DMS114 treated with DMSO at 0.1 percent for 48 hours (cell line): ENCODE measurements around the gene SLC16A2.

Source experiments
- DNase-seq: peaks from one replicate; lab custom pipeline; 2025; ENCODE audit not compliant: unreplicated experiment; lab: John Stamatoyannopoulos, UW

The SLC16A2 gene

DNA sequence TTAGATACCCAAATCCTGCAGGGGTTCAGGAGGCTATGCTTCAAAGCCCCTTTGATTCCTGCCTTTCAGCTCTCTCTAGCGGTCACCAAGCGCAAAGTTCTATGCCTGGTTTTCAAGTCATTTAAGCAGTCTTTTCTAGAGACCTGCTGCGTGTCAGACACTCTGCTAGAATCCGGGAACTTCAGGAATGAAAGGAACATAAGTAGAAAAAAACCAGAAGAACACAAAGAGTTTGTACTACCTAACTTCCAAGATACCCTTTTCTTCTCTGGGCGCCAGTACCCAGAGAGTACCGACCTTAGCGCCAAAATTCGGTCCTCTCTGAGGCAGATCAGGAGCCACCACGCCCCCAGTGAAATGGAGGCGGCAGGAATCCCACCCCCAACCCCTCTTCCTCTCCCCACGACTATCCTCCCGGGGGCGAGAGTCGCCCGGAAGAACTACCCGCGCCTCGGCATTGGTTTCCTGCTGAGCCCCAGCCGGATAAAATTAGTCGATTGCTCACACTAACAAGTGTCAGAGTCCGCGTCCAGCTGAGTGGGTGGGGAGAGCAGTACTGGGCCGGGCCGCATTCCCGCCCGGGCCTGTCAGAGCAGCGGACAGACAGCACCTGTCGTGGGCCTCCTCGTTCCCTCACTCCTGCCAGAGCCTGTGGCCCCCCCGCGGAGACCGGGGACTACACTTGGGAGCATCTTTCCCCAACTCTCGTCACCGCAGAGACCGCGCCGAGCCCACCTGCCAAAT, 114.3 kb downstream of the SLC16A2 start:
- peak; percentile 51 for DNase-seq

DNA sequence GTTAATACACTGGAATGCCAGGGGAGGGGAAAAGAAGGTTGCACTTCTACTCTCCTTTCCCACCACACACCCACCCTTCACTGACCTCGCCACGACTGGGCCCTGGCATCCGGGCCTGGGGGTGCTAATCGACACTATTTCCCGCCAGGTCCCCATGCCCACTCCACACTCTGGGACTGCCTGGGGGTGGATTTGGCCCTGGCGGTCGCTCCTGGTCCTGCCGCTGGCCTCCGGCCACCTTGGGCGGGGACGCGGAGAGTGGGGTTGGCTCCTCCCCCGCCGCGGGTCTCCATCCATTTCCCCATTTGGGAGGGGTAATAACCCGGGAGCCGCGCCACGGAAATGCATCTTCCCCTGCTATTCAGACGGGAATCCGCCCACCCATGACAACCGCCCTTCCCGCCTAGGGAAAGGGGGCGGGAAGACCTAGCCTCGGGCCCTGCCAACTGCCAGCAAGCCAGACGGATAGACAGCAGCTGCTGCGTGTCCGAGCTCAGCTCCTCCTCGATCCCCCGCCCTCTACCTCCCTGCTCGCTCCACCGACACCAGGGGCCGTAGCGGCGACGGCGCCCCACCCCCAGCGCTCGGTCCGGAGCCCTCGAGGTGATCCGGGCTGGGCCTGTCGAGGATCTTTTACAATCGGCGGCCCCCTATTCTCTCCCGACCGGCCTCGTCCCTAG, 115.0 kb downstream of the SLC16A2 start:
- DNase-seq: peak; percentile 36

DNA sequence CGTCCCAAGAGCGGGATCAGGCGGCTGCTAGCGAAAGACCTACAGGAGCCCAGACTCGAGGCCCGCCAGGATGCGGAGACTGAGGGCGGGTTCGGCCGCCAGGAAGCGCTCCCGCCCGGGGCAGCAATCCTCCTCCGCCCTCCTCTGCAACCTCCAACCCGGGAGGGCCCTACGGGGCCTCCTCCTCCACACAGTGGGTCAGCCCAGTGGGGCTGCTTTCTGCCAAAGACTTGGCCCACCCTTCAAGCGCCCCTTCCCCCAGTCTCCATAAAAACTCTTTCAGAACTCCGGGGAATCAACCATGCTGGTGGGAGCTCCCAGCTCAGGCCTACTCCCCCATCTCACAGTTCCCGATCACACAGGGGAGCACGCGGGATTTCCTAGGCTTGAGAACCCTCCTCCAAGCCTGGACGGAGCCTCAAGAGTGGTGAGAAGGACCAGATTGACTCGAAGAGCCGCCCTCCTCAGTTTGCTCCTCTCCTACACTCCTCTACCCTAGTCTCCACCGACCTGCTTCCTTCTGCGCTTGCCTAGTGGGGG, 115.6 kb downstream of the SLC16A2 start:
- peak; percentile 1 for DNase-seq

- DNase-seq: no peak
Observed at GRCh38 chrX:74540635-74541249, 119.4 kb downstream of the SLC16A2 start.

DNA sequence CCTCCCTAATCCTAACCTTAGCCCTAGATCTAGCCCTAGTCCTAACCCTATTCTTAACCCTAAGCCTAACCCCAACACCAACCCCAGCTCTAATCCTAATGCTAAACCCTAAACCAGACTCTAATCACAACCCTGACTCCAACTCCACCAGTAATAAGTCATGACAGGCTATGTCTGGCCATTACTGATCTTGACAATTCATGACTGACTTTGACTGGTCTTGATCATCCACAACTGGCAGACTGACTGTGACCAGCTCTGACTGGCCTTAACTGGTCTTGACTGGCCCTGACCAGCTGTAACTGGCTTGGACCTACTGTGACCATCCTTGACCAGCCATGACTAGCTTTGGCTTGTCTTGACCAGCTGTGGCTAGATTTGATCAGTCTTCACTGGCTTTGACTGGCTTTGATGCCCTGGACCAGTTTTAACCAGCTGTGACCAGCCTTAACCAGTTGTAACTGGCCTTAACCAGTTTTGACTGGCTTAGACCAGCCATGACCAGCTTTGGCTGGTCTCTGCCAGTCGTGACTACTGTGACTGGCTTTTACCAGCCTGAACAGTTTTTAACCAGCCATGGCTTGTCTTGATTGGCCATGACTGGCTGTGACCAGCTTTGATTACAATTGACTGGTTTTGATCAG, 124.7 kb downstream of the SLC16A2 start:
- no peak for DNase-seq

DNA sequence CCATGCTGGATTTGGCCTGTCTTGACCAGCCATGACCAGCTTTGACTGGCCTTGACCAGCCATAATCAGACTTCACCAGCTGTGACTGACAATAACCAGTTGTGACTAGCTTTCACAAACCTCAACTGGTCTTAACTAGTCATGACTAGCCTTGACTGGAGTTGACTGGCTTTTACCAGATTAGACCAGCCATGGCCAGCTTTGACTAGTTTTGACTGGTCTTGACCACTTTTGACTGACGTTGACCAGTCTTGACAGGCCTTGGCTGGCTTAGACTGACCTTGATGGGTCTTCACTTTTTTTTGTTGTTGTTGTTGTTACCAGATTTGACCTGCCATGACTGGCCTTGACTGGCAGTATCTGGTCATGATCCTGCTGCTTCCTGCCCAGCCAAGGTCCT, 125.7 kb downstream of the SLC16A2 start:
- DNase-seq: no peak

- peak; percentile 57 for DNase-seq
Observed at GRCh38 chrX:74550295-74550802, 129.1 kb downstream of the SLC16A2 start.

- no peak for DNase-seq
Observed at GRCh38 chrX:74551934-74552333, 130.6 kb downstream of the SLC16A2 start.

DNA sequence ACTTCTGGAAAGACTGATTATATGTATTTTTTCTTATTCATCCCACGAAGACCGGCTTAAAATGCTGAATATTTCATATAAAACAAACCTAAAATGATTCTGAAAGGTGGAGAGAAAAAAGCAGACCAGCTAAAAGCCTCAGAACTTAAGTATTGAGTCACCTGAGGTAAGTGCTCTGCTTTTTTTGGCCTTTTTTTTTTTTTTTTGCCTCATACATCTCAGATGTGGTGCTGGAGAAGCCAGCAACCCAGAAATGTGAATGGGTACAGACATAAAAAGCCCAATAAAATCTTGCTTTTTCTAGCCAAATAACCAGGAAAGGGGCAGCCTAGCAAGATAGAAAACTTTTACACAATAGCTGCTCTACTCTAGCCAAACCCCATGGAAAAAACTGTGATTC, 136.1 kb downstream of the SLC16A2 start:
- DNase-seq: no peak

DNA sequence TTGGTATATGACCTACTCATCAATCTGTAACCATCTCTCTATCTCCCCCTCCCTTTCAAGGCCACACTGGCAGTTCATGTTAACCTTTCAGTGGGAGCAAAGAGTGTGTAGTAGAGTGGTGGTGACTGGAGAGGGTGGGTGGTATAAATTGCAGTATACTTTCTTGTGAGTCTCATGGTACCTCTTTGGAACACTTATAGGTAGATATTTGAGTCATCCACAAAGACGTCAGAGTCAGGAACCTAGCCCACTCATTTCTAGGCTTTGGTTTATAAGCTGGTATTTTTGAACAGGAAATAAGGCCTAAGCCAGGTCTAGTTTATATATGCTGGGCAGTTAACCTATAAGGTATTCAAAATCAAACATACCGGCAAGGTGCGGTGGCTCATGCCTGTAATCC, 156.8 kb downstream of the SLC16A2 start:
- DNase-seq: no peak

DNA sequence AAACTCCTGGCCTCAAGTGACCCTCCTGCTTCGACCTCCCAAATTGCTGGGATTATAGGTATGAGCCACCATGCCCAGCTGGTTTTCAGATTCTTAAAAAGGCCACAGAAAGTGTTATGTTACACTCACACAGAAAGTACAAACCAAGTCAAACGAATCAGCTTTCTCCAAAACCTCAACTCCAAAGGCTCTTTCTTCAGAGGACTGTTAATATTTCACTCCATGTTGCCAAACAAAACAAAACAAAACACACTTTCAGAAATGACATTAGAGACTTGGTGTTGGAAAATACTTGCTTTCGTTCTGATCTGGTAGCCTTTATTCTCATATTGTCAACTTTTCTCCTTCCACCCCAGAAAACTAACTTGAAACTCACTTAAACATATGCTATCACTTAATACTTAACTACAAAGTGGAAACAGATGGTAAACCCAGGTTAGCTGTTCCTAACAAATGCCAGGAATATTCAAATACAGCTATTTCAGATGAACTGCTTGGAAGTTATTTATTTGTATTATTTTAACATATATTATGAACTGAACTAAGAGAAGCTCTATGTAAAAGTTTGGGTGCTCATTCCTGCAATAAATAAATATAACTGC, 158.4 kb downstream of the SLC16A2 start:
- no peak for DNase-seq
